ENCODE data around the gene PDIA5.

The PDIA5 gene

DNA sequence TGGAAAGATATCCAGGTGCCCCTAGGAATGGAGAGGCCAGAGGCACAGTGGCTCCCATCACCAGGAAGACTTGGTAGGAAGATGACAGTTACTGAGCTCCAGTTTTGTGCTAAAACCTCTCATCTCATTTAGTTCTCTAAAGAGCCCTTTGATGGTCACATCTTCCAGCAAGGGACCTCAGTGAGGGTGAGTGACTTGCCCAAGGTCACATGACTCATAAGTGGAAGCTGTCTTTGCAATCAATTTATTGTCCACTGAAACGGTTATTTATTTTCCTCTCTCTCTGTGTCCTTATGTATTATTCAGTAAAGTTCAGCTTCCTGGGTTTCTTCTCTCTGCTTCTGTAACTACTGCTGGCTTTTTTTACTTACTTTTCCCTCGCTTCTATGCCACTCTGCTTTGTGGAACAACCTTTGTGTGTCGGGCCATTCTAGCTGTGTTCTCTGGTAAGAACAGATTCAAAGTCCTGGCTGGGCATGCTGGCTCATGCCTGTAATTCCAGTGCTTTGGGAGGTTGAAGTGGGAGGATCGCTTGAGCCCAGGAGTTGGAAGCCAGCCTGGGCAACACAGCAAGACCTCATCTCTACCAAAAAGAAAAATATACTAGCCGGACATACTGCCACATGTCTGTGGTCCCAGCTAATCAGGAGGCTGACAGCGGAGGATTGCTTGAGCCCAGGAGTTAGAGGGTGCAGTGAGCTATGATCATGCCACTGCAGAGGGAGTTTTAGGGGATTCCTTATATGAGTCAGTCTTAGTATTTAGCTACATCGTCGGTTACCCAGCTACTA, 55.9 kb downstream of the PDIA5 start:
- DNase-seq = no peak

DNA sequence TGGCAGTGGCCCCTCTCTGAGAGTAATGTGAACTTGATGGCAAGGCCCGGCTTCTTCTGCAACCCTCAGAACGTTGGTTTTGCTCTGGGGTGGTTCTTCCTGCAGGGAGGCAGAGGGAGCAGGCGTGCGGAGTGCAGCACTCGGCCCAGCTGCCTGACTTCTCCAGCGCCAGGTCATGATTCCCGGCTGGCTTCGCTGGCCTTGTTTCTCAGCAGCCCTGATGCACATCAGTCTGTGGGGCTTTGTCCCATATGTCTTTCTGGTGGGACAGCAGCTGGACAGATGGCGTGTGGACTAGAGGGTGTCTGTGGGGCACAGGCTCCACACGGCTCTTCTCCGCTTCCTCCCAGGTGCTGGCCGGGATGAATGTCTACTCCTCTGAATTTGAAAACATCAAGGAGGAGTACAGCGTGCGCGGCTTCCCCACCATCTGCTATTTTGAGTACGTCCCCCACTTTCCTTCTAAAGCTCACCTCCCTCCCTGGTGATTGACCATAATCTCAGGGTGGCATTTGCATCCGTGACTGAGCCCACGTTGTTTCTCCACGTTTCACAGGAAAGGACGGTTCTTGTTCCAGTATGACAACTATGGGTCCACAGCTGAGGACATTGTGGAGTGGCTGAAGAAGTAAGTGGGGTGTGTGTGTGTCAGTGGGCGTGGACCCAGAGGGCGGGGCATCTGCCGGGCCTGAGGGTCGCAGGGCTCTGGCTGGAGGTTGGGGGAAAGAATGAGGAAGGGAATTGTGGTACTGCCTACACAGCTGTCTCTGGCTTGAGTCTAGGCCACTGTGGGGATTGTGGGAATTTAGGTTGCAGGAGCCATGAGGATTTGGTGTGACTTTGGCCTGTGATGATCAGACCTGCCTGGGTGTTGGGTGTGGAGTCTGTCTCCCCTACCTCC, 57.1 kb downstream of the PDIA5 start:
- DNase-seq = no peak

DNA sequence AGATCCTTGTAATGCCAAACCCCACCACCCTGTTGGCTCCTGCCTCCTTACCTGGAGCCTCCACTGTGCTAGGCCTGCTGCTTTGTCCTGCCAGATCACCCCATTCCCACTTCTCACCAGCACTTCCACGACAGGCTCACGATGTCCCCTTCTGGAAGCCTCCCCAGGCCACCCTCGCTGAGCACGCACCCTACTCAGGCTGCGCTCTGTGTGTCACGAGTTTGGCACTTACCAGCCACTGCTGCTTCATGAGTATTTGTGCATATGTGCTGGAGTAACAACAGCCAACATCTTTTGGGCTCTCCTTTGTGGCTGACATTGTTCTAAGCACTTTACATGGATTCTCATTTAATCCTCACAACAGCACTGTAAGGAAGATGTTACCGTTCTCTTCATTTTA, 58.1 kb downstream of the PDIA5 start:
- DNase-seq = no peak

DNA sequence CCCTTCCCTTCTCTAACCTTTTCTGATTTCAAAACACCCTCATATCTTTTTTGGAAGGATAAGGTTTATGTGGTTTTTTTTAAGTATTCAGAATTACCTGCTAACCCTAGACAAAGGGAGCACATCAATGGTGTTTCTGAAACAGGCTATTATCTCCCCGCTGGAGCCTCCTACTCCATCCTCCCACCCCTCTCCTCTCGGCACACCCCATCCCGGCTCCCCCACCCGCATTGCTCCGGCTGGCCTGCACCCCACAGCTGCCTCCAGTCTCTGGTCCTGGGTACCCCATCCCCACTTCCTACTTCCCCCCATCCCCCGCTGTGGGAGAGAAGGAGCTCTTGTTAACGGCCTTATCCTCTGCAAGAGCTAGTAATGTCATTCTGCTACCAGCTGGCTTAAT, 59.2 kb downstream of the PDIA5 start:
- no peak for DNase-seq

DNA sequence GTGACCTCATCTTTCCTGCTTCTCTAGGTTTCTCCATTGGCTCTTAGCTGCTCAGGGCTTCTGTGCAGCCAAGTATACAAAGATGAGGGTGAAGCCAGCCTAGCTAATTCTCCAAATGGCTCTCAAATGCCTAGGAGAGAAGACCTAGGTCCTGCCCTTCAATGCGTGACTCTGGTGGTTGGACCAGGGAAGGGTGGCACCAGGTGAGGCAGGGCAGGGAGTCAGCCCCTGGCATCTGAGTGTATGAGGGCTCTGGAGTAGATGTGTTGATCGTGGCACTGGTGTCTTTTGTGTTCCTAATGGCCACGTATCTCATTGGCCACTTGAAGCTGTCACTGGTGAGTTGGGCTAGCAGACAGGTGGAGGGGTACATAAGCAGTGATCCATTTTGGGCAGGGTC, 59.8 kb downstream of the PDIA5 start:
- DNase-seq = no peak

DNA sequence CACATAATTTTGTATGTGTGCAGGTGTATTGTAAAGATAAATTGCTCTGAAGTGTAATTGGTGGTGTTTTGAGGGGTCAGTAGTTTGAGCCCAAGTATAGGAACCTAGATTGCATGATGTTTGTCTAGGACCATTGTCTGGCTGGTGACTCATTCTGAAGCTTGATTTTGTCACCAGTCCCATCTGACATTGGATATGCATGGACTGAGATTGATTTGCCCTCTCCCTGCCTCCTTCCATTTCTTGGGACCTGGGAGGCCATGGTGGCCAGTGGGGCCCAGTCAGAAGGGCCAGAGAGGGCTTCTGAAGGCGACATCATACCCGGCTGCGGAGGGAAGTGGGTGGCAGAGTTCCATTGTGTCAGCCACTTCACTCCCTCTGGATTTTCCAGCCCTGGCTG, 62.3 kb downstream of the PDIA5 start:
- no peak for DNase-seq

DNA sequence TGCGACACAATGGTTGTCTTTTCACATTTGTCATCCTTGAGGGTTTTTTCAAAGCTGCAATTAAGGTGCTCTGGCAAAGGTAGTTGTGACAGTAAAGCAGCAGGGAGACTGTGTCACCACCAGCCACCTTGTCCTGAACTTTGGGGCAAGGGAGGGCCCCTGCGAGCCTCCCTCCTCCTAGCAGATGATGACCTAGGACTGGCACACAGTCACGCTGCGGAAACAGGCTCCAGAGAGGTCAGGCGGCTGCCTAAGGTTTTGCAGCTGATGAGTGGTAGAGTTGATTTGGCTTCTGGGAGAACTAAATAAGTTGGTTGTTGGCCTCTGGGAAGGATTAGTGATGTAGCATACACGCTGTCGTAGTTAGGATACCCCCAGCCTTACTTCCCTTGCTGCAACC, 62.7 kb downstream of the PDIA5 start:
- DNase-seq = no peak

DNA sequence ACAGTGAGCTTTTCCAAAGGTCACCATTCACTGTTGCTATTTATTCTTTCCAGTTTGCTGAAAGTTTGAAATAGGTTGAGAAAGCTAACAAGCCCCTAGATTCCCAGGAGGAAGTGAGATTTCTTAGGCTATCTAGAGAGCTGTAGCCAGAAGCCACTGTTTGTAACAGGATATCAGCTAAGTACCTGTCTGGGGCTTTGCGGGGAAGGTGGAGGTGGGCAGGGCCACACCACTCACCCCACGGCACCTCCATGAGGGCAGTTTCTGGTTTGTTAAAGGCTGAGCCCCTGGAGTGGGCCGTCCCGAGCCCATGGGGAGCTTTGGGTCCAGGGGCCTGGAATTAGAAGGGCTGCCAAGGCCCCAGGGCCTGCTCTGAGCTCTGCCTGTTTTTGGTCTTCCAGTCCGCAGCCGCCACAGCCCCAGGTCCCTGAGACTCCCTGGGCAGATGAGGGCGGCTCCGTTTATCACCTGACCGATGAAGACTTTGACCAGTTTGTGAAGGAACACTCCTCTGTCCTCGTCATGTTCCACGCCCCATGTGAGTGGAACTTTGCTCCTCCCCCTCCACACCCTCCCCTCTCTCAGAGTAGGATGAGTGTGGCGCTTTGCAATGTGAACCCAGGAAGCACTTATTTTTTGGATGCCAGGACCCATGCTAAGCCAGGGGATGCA, 63.4 kb downstream of the PDIA5 start:
- no peak for DNase-seq

DNA sequence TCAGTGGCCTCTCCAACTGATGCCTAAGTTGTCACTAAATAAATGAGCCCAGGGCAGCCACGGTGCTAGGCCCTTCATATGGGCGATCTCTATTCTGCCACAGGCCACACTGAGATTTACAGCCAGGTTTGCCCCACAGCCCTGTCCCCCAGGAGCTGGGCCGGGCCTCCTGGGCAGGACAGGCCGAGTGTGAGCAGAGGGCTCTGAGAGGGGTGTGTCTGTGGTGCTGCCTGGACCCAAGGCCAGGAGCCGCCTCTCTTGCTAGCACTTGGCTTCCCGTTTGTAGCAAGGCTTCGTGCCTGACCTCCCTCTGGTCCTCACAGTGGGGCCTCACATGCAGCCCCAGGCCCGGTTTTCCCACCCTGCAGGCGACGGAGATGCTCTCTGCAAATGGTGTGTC, 67.8 kb downstream of the PDIA5 start:
- no peak for DNase-seq

DNA sequence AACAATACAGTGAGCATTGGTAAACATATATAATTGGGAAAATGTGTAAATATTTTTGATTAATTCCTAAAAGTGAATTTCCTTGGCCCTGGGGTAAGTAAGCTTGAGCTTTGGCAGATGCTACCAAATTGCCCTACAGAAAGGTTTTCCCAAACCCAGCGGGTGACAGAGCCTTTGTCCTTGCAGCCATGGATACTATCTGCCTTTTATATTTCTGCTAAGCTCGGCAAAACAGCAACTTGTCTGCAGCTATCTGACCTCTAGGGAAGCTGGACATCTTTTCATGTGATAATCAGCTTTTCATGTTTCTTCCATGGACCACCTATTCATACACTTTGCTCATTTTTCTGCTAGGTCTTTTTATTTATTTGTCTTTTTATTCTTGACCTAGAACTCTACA, 70.2 kb downstream of the PDIA5 start:
- DNase-seq = no peak

DNA sequence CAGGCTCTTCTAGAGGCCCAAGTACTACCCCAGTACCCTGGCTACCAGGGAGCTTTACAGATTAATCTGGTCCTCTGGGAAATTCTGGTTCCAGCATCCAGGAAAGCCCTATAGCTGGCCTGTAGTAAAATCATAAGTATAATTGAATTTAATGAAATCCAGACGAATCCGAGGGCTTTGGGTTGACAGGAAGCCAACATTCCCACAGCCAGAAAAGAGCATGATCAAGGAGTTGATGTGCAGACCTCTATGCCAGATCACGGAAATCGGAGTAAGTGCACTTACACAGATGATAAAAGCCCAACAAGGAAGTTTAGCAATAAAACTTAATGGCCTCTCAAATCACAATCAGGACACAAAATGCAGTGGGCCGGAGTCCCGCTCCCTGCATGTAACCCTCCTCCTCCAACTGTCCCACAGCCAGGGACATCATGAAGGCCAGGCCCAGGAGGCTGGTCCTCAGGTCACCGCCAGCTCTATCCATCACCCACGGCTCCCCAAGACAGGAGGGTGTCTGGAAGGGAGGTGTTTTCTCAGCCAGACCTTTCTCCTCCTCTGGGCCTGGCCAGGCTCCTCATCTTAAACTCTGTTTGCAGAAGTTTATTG, 72.1 kb downstream of the PDIA5 start:
- no peak for DNase-seq

DNA sequence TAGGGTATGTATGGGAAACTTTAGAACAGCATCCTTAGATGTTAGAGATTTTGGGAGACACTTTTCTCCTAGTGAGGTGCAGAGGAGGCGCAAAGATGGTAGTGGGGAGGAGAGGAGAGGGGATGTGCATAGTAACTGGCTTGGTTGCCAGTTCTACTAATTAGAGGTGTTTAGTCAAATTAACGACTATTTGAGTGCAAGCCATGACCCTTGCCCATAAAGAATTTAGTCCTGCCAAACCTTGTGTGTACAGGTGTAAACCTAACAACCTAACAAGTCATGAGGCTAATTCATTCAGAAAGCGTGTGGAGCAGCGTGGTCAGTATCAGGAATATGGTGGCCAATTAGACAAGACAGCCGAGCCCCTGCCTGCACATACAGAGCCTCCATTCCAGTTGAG, 72.7 kb downstream of the PDIA5 start:
- DNase-seq = no peak

DNA sequence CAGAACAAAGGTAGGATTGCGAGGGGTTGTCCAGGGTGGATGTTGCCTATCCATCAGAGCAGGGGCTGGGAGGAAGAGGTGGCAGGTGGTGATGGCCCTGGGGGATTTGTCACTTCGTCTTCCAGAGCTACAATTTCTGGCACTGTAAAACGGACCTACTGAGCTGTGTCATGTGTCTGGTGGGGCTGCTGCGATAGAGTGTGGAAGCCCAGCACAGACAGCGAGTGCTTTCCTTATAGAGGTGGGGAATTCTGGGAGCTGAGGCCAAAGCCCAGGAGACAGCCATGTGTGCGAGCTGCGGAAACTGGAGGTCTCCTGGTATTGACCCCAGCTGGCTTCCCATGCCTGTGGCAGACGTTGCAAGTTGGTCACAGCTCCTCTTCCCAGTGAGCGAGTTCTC, 73.7 kb downstream of the PDIA5 start:
- DNase-seq = no peak

DNA sequence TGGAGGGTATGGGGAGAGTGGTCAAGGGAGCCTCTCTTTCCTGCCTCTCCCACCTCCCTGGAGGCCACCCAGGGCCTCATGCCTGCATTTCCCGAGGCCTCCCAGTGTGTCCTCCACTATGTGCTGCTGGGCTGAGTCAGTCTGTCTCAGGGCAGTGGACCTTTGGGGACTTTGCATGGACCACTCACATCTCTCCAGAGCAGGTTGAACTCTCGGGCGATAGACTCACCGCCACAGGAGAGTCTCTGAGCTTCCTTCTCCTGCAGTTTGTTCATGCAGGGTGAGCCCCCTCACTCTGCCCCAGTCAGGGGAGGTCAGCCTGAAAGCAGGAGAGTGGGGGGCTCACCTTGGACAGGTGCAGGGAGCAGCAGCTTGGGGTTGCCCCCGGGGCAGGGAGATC, 74.5 kb downstream of the PDIA5 start:
- DNase-seq = no peak

DNA sequence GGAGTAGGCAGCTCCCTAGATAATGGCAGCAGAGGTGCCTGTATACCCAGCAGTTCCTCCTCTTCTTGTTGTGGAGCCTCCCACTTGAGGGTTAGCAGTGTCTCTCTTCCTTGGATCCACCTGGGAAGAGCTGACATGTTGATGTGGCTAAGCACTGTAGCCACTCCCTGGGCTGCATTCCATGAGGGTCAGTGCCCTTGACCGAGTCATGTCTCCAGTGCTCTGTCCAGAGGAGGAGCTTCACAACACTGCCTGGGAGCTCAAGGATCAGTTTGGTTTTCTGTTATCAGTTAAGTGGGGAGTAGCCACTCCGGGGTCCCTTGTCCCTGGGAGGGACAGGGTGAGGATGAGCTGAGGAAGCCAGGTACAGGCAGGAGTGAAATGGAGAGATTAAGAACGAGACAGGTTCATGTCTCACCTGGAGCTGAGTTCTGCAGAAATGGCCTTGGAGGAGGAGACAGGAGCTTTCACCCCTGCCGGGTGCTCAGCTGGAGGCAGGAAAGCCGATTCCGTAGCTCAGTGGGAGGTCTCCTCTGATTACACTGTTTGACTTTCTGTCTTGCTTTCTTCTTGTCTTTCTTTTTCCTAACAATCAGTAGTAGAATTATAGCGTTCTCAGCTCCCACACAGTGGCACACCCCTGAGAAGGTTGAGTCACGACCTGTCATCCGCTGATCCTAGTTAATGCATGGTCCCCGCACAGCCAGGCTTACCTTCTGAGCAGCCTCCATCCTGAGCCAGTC, 77.0 kb downstream of the PDIA5 start:
- DNase-seq = no peak

DNA sequence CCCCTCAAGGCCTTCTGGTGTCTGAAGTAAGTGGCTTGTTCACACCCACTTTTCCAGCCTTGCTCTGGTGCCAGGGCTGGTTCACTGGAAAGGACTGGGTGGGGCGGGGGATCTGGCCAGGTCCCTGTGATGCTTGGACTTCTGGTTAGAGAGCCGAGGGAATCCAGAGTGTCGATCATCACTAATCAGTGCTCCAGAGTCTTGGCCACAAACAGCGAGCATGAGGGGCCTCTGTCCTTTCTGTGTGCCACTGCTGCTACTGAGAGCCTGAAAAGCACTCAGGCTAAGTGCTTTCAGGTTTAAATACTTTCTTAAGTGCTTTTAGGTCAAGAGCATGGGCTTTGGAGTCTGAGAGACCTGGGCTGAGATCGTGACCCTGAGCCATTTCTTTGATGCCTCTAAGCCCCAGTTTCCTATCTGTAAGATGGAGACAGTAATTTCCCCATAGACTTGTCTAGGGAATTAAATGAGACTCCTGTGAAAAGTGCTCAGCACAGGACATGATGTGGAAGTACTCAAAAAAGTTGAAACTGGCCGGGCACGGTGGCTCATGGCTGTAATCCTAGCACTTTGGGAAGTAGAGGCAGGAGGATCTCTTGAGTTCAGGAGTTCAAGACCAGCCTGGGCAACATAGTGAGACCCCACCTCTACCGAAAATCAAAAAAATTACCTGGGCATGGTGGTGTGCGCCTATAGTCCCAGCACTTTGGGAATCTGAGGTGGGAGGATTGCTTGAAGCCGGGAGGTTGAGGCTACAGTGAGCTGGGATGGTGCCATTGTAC, 81.1 kb downstream of the PDIA5 start:
- DNase-seq = no peak

DNA sequence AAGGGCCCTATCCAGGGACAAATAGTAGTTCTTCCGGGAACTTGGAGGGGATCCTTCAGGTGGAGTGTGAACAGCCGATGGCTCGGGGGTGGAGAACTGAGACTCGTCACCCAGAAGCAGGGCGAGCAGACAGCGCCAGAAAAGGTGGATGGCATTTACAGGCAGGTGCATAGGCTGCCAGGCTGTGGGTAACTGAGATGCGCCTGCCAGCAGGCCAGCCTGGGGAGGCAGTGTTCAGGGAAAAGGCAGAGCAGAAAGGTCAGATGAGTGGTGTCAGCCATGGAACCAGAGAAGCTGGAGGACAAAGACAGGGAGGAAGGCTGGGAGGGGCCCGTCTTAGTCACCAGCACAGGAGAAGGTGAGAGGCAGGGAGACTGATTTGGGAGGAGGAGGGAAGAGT, 81.9 kb downstream of the PDIA5 start:
- DNase-seq = no peak

DNA sequence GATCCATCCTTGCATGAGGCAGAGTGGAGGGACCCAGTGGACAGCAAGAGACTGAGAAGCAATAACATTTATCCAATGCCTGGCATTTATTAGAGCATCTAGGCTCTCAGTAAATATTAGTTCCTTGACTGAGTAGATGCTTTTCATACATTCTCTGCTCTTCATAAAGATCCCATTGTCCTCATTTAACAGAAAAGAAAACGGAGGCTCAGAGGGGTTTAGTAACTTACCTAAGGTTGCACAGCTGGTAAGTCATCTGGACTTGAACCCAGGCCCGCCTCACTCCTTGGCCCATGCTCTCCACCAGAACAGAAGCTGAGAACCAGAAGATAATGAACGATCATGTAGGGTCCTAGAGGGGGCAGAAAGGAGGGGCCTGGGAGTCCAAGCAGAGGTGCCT, 82.7 kb downstream of the PDIA5 start:
- DNase-seq = no peak

DNA sequence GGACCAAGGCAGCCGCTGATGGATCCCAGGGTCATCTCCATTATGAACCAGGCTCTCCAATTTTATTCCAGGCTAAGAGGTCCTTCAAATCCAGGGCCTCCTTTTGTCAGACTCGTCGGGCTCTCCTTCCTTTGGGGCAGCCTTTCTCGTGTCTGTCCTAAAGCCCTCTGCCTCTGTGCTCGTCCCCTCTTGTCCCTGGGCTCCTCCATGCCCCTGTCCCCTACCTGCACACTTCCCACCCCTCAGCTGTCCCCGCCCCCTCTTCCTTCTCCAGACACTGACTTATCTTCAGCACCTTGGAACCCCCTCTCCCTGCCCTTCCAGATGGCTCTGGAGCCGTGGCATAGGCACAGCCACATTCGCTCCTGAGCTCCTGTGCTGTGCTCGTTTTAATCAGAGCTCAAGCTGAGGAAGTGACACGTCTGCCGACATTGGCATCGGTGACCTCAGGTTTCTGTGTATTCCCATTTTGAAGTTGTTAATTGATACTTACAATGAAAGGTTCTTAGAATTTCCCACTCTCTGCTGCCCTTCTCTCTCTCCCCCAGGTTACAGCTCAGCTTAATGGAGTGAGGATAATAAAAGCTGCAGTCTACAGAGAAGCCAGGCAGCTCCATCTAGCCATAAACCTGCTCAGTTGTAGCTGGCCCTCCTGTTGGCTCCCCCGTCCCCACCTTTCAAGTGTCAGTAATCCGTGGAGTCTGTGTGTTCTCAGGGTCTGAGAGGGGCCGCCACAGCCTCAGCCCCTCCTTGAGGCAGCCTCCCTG, 83.8 kb downstream of the PDIA5 start:
- DNase-seq = no peak

DNA sequence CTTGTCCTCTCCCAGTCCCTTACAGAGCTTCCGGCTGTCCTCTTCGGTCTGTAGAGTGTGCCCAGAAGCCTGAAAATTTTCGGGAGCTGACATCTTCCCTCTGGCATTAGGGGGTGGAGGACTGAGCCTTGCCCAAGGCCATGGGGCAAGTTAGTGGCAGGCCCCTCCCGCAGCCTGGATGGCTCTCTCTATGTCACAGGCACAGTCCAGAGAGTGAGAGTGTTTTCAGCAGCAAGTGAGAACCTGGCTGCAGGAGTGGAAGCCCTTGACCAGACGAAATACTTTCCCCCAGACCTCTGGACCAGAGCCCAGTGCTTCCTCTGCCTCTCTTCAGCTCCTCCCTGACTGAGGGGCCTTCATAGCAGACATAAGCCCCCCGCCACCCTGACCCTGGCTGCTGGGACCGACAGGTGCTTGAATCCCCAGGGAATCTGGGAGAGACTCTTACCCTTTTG, 84.5 kb downstream of the PDIA5 start:
- DNase-seq = no peak
